K562 (cell line): ENCODE results near the gene MAGI2. TPM values are rescaled to one million over a fixed set of nuclear protein-coding genes. Genes with fewer than 3 reads are reported as not detected.

ENCODE experiments used
- ATAC-seq: fragments of 200-7000 bp; cut with Tn5 transposase; 3 replicates; pipeline ENCODE4 v1.9.1; 2020; ENCODE audit warnings: moderate library complexity
- BruUV-seq: library from RNA; stranded (reverse); fragments of 400-500 nt; replicated peaks from 2 replicates; lab custom pipeline; 2021; lab: Mats Ljungman, UMichigan
- CTCF ChIA-PET: fragments of 300-600 bp; formaldehyde crosslinking; extraction: SDS; loops from one replicate; lab custom pipeline; 2021; ENCODE audit warnings: low intra/inter-chr PET ratio; lab: Yijun Ruan, JAX
- POLR2A ChIA-PET: fragments of 300-600, 350-650 bp; sonication (Branson Sonifier 250); formaldehyde crosslinking; extraction: SDS; loops from one replicate; lab custom pipeline; 2021; ENCODE audit warnings: antibody characterized with exemption, inconsistent platforms; lab: Yijun Ruan, JAX
- DNase-seq, 4 experiments: peaks; one replicate each; pipeline versions ENCODE4 v3.0.0 to v3.0.0-alpha.2; 2011 to 2018; ENCODE audit warnings: low spot score in 3 of 4, mixed read lengths in 3 of 4; ENCODE audit errors: extremely low read depth in 1 of 4
- FAIRE-seq: peaks from 2 replicates; lab custom pipeline; 2011; peaks lifted over from hg19 to GRCh38; lab: Jason Lieb, UNC
- H2AFZ ChIP-seq: 2 replicates; pipeline ENCODE4 v1.6.0; 2011; ENCODE audit warnings: low read depth, low read length, control low read depth, inconsistent platforms
- H3K27ac ChIP-seq: fragments of 200-600 bp; 3 replicates; pipeline ENCODE4 v1.8.0; 2011; ENCODE audit warnings: low read depth, mild to moderate bottlenecking, control low read depth, inconsistent platforms, low read length, moderate library complexity, mixed read lengths; ENCODE audit errors: extremely low read depth
- H3K27me3 ChIP-seq, 2 experiments: fragments of 300-600 bp in 1 of 2; 2 replicates in 1 of 2; 3 replicates in 1 of 2; pipeline versions ENCODE4 v1.6.0 to v1.8.0; 2011; ENCODE audit warnings: inconsistent platforms in 2 of 2, low read length in 2 of 2, mild to moderate bottlenecking in 1 of 2, mixed read lengths in 1 of 2, moderate library complexity in 1 of 2; ENCODE audit not compliant: control insufficient read depth in 2 of 2, insufficient read depth in 2 of 2
- H3K36me3 ChIP-seq: fragments of 300-600 bp; 3 replicates; pipeline ENCODE4 v1.8.0; 2011; ENCODE audit warnings: mild to moderate bottlenecking, low read length, inconsistent platforms; ENCODE audit not compliant: control insufficient read depth, insufficient read depth
- H3K4me1 ChIP-seq, 2 experiments: fragments of 200-600 bp in 1 of 2; replicated peaks in 1 of 2; 2 replicates in 1 of 2; 3 replicates in 1 of 2; pipeline versions ENCODE4 v1.5.1 to v1.8.0; 2011; ENCODE audit warnings: inconsistent platforms in 2 of 2, low read length in 2 of 2, mild to moderate bottlenecking in 1 of 2, mixed read lengths in 1 of 2, moderate library complexity in 1 of 2; ENCODE audit not compliant: control insufficient read depth in 2 of 2, insufficient read depth in 2 of 2
- H3K4me2 ChIP-seq: 2 replicates; pipeline ENCODE4 v1.6.1; 2011; ENCODE audit warnings: low read length, control low read depth, inconsistent platforms, mixed read lengths; ENCODE audit not compliant: insufficient read depth
- H3K4me3 ChIP-seq: fragments of 200-600 bp; sonication (generic), shearing (Covaris generic); 2 replicates; pipeline ENCODE4 v1.5.1; 2016; ENCODE audit warnings: control low read depth, inconsistent platforms
- H3K79me2 ChIP-seq: fragments of 200-600 bp; 3 replicates; pipeline ENCODE4 v1.8.0; 2011; ENCODE audit warnings: low read length, inconsistent platforms; ENCODE audit not compliant: control insufficient read depth, insufficient read depth
- H3K9ac ChIP-seq, 2 experiments: 2 replicates each; pipeline versions ENCODE4 v1.6.0 to v1.6.1; 2011; ENCODE audit warnings: low read depth in 2 of 2, low read length in 2 of 2, control low read depth in 1 of 2, inconsistent platforms in 1 of 2, mild to moderate bottlenecking in 1 of 2, mixed read lengths in 1 of 2; ENCODE audit not compliant: insufficient read depth in 1 of 2
- H3K9me1 ChIP-seq: one replicate; pipeline ENCODE4 v1.6.0; 2011; ENCODE audit warnings: inconsistent platforms, mild to moderate bottlenecking, low read length, moderate library complexity; ENCODE audit not compliant: control insufficient read depth, insufficient read depth
- H3K9me3 ChIP-seq: replicated peaks from 2 replicates; pipeline ENCODE4 v1.5.1; 2011; ENCODE audit warnings: low read depth, low read length, inconsistent platforms; ENCODE audit not compliant: control insufficient read depth, insufficient read depth
- H4K20me1 ChIP-seq: replicated peaks from 2 replicates; pipeline ENCODE4 v1.6.1; 2011; ENCODE audit warnings: low read length, inconsistent platforms, mixed read lengths; ENCODE audit not compliant: control insufficient read depth, insufficient read depth
- CUX1 ChIP-seq: fragments of 200-800 bp; sonication (Bioruptor generic); IDR thresholded peaks from 2 replicates; pipeline ENCODE4 v1.6.1; 2016; ENCODE audit warnings: missing genetic modification characterization, missing compliant biosample characterization
- FOXP1 ChIP-seq: sonication (generic); formaldehyde crosslinking; IDR thresholded peaks from 2 replicates; pipeline ENCODE4 v1.8.0; 2022; ENCODE audit warnings: mild to moderate bottlenecking, missing genetic modification reagents
- HNRNPLL ChIP-seq: fragments of 200-400 bp; formaldehyde crosslinking; IDR thresholded peaks from 2 replicates; pipeline ENCODE4 v1.6.1; 2017; ENCODE audit warnings: low read length, low read depth, mild to moderate bottlenecking; ENCODE audit not compliant: poor library complexity, severe bottlenecking
- SAFB2 ChIP-seq: fragments of 200-400 bp; formaldehyde crosslinking; IDR thresholded peaks from 2 replicates; pipeline ENCODE4 v1.6.1; 2018; ENCODE audit warnings: borderline replicate concordance, low read length, low read depth, moderate library complexity; ENCODE audit not compliant: severe bottlenecking
- SRSF7 ChIP-seq: fragments of 200-400 bp; formaldehyde crosslinking; optimal IDR thresholded peaks from 2 replicates; pipeline ENCODE3; 2017; ENCODE audit warnings: mild to moderate bottlenecking, low read depth, low read length
- THRB ChIP-seq: fragments of 450-650 bp; formaldehyde crosslinking; conservative IDR thresholded peaks from 2 replicates; pipeline ENCODE4 v1.4.0; 2022; ENCODE audit warnings: mild to moderate bottlenecking, missing genetic modification characterization
- ZNF124 ChIP-seq: sonication (generic); formaldehyde crosslinking; IDR thresholded peaks from 2 replicates; pipeline ENCODE4 v1.8.1; 2022; ENCODE audit warnings: missing genetic modification reagents
- ZNF134 ChIP-seq: fragments of 250-450 bp; sonication (Bioruptor Pico); conservative IDR thresholded peaks from 2 replicates; pipeline ENCODE4 v1.4.0; 2020
- ZNF277 ChIP-seq: fragments of 250-450 bp; sonication (Bioruptor Pico); IDR thresholded peaks from 2 replicates; pipeline ENCODE4 v1.8.0; 2022; ENCODE audit warnings: inconsistent platforms, mild to moderate bottlenecking, moderate library complexity, borderline replicate concordance
- WGBS: fragments of 100-300 bp; shearing (Covaris generic); methylation state at CpG from one replicate; pipeline ENCODE4 v1.1.6; 2016; ENCODE audit warnings: low coverage, mixed read lengths; ENCODE audit not compliant: insufficient coverage; ENCODE audit errors: missing lambda C conversion rate; 5-methylcytosine and 5-hydroxymethylcytosine counted together
- in situ Hi-C: fragments of 300-500 bp; cut with MboI; formaldehyde crosslinking; loops from 4 replicates; pipeline ENCODE4 v1.15.0; 2018; ENCODE audit warnings: inconsistent platforms, mixed read lengths
- intact Hi-C: fragments of 100-400 bp; cut with micrococcal nuclease; formaldehyde crosslinking; loops from 2 replicates; pipeline ENCODE4 v1.14.2; 2022
- polyA plus RNA-seq, 8 experiments: library from polyadenylated mRNA; depleted of rRNA in 4 of 8; stranded (reverse) in 5 of 8; unstranded in 3 of 8; fragments of >200 nt; fragmentation: Nextera tagmentation in 2 of 8; fragmentation: Illumina TruSeq in 1 of 8; extraction: Ambion mirVana in 2 of 8; extraction: Trizol in 1 of 8; gene quantifications; 2 replicates each; pipeline versions ENCODE4 v1.2.1 to v1.2.3, GENCODE V29; 2011 to 2014; ENCODE audit warnings: inconsistent platforms in 1 of 8, missing spikeins in 1 of 8
- total RNA-seq, 7 experiments: library from RNA; depleted of rRNA in 6 of 7; stranded (reverse); fragments of >200 nt in 6 of 7; fragmentation: Illumina TruSeq in 2 of 7; extraction: Trizol in 2 of 7; gene quantifications; 2 replicates each; pipeline versions ENCODE4 v1.2.1 to v1.2.3, GENCODE V29; 2011 to 2021; ENCODE audit warnings: low replicate concordance in 1 of 7

Gene MAGI2
- total and polyA plus RNA-seq, 9 of the 15 experiments (the other 6 are each of a cell fraction or from before 2014, with no cell fraction given): 0.27 to 1.4 (median 0.70) TPM

- DNase-seq (no peak), ATAC-seq (no peak), FAIRE-seq (no peak)
- BruUV-seq: no TSS peak
- ChIA-PET CTCF (no interaction called here), POLR2A (no interaction called here)
- no peak overlapping the region for H3K27ac ChIP-seq
- H3K27me3 ChIP-seq: no peaks in the 10 kb centered on the region
- intact Hi-C loops: no loop called here
- in situ Hi-C loops: no loop called here
- no peaks in the 10 kb centered on the region for H3K9me1 ChIP-seq
- no peaks in the 10 kb centered on the region for H4K20me1 ChIP-seq
- 0% methylated on average over 3 of the region's 3 CpGs for WGBS
- H3K4me1 ChIP-seq: no peaks in the 10 kb centered on the region
- H3K4me2 ChIP-seq: no peak overlapping the region
- H3K9me3 ChIP-seq: no peaks in the 10 kb centered on the region
- H3K4me3 ChIP-seq: no peak overlapping the region
- H3K36me3 ChIP-seq: no peaks in the 10 kb centered on the region
- TF ChIP-seq THRB (CRISPR knock-in tag) (no peak), HNRNPLL (no peak), ZNF124 (no peak), CUX1 (no peak), ZNF134 (CRISPR knock-in tag) (no peak), SRSF7 (no peak), FOXP1 (CRISPR knock-in tag) (no peak), ZNF277 (no peak), SAFB2 (no peak)
- TF ChIP-seq, all 486 proteins: peak for 0
- Histone ChIP-seq H2AFZ (no peak overlapping the region), H3K9ac (no peak overlapping the region), H3K79me2 (no peaks in the 10 kb centered on the region)
These were observed 1046.4 kb downstream of the MAGI2 start for GRCh38 chr7:78407031-78407430.
